HG02588 (cell line): ENCODE measurements around the gene SIGLEC11.
"Not testable (repeated sequence)": the region's sequence is repeated elsewhere in the genome, so short reads cannot be mapped to it uniquely, and the experiment has no call there.

Source experiments
- ATAC-seq: cut with Tn5 transposase; IDR thresholded peaks from one replicate; pipeline ENCODE4 v1.9.1; 2021; ENCODE audit warnings: mild to moderate bottlenecking, moderate library complexity; ENCODE audit not compliant: unreplicated experiment

Gene SIGLEC11

DNA sequence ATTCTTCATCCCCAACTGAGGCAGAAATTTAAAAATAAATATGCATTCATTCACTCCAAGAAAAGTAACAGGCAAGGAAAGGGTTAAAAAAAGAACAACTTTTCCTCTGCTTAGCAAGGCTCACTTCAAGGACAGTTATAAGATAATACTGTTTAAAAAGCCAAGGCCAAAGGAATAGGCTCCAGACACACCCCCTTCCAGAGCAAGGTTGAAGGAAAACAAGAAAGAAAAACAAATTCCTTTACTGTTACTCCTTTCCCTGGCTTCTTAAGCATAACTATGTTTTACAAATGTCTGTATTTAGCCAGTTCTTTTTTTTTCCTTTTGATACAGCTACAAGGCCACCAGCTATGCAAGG, 8.5 kb downstream of the SIGLEC11 start:
- no peak for ATAC-seq

DNA sequence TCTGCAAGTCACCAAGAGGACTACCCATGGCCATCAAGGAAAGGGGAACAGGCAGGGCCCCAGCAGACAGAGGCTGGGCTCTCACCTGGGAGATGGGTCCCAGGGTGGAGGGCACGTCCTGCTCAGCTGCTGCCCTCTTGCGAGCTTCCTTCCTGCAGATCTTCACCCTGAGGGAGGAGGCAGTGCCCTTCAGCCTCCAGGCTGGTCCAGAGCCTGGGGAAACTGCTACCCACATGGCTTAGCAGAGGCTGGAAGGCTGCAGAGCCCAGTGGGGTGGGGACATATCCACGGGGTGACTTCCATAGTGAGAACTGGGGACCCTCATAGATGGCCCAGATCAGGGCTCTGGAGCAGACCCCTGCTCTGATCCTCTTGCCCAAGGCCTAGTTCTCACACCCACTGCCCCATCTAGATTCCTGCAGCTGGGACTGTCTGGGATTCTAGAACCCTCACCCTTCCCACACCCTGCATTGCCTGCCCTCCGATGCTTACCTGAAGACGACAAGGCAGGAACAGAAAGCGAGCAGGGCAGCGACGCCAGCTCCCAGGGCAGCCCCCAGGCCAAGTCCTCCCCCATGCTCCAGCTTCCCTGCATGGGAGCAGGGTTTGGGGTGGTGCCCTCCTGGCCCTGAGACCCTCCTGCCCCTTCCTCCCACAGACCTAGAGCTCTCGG, 9.0 kb downstream of the SIGLEC11 start:
- no peak for ATAC-seq

DNA sequence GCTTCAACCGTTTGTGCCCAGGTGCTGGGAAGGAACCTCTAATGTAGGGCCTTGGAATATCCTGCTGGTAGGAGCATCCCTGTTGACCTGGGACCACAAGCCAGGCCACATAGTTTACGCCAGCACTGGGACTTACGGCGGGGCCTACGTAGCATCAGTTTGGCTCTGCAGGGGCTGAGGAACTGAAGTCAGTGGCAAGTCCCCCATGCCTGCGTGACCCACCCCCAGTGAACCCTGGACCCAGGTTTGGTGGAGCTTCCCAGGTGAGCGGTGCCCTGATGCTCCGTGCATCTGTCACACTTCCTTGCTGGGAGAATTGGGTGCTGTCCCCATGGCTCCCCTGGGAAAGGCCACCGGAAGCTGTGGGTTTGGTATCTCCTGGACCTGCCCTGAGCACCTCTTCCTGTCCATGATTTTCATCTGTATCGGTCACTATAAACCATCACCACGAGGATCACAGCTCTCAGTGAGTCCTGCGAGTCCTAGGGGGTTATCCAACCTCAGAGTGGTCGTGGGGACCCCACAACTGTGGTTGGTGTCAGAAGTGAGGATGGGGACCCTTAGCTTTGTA, 9.9 kb downstream of the SIGLEC11 start:
- no peak for ATAC-seq

DNA sequence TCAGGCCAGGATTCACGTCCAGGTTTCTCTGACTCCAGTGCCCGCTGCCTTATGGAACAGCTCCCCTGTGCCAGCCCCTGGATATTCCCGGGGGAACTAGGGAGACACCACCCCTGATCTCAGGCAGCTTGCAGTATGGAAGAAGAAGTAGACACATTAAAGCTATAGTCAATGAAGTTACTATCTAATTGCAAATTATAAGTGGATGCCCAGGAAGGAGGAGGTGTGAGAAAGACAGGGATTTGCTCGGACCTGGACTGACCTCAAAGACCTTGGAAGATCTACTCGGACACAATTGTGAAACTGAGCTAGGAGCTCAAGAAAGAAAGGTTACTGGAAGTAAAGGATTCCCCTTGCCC, 10.4 kb downstream of the SIGLEC11 start:
- ATAC-seq: no peak

DNA sequence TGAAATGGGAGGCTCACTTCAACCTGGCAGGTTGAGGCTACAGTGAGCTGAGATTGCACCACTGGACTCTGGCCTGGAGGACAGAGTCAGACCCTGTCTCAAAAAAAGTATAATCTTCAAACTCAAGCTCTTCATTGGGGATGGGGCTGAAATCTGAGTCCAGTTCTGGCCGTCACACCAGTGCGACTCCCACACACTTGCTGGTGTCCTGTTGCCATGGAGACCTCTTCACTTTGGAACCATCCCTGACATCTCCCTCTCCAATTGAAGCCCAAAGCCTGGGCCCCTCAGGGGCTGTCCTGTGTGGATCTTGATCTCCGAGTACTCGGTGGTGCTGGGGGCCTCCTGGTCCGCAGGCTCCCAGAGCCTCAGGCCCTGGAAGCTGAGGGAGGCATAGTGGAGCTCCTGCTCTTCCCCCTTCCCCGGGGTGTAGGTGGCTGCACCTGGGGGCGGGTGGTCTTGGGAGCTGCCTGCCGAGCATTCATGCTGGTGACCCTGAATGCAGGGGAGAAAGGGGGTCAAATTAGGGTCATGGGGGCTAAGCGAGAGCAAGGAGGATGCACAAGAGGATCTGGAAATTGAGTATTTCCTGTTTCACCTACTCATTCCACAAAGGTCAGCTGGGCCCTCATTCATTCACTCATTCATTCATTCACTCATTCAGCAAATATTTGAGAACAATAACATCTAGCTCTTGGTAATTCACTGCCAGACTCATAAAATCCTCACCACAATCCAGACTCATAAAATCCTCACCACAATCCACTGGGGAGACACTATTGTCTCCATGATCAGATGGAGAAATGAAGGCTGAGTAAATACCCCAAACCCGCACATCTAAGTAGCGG, 11.0 kb downstream of the SIGLEC11 start:
- ATAC-seq: no peak

DNA sequence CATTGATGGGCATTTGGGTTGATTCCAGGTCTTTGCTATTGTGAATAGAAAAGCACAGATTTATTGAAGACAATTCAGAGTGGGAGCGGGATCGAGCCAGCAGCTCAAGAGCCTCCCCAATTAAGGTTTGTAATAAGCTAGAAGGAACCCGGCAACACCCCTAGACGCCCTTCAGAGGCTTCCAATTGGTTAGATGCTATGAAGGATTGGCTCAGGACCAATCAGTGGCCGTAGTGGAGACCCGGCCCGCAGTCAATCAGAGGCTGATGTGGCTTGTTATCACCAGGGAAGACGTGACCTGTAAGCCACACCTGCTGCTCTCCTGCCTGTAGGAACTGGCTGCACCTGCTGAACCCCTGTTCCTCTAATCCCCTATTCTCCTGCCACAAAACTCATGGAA, 14.6 kb downstream of the SIGLEC11 start:
- no peak for ATAC-seq

DNA sequence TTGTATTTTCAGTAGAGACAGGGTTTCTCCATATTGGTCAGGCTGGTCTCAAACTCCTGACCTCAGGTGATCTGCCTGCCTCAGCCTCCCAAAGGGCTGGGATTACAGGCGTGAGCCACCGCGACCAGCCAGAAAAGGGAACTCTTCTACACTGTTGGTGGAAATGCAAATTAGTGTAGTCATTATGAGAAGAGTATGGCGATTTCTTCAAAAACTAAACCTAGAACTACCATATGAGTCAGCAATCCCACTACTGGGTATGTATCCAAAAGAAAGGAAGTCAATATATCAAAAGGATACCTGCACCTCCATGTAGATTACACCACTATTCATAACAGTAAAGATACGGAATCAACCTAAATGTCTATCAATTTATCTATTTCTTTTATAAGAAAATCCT, 16.4 kb downstream of the SIGLEC11 start:
- ATAC-seq: not testable (repeated sequence)

DNA sequence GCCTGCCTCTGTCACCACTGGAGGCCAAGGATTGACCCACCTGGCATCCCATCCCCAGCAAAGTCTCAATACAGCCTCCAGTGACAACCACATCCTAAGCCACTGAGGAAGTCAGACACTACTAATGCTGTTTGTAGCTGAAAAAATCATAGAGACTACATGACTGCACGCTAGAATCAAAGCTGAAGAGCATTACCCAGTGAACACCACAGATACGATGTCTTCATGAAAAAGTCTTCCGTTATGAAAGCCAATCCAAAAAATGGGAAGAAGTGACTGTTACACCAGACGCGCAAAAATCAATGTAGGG, 20.5 kb downstream of the SIGLEC11 start:
- ATAC-seq: no peak

DNA sequence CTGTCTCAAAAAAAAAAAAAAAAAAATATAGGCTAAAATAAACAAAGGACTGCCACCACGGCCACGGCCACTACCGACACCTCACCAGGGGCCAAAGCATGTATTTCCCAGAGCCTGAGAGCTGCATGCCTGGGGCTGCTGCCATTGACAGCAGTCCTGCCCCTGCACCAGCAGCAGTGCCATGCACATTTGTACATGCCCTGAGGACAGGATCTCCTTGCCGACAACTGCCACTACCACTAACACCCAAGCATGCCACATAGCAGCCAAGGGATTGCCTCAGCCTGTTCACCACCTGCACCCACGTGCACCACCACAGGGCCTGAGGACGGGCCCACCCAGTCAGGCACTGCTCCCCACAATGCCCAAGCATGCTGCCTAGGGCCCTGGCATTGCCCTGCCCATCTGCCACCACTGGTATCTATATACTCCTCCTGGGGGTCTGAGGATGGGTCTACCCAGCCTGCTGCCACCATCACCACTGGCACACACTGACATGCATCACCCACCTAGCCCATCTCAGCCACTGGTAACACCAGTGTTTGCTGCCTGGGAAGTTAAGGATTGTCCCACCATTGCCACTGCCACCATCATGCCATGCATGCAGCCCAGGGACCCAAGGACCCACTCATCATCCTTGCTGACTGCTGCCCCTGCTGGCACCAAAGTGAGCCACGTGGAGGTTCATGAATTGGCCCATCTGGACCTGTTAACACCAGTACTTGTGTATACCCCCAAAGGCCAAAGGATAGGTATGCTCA, 21.1 kb downstream of the SIGLEC11 start:
- no peak for ATAC-seq

DNA sequence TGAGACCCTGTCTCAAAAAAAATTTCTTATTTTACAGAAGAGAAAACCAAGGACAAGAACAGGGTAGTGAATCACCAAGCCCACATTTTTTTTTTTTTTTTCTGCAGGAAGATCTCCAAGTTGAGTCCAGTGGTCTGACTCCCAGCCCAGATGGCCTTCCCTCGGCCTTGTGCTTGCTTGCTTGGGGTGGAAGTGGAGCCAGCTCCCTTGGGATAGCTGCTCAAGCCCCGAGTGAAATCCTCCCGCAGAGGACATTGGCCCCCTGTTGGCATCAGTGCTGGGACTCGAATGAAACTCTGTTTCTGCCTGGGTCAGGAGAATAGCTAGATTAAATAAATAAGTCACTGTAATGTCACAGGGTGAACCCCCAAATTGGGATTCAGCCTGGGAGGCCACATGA, 22.3 kb downstream of the SIGLEC11 start:
- no peak for ATAC-seq

DNA sequence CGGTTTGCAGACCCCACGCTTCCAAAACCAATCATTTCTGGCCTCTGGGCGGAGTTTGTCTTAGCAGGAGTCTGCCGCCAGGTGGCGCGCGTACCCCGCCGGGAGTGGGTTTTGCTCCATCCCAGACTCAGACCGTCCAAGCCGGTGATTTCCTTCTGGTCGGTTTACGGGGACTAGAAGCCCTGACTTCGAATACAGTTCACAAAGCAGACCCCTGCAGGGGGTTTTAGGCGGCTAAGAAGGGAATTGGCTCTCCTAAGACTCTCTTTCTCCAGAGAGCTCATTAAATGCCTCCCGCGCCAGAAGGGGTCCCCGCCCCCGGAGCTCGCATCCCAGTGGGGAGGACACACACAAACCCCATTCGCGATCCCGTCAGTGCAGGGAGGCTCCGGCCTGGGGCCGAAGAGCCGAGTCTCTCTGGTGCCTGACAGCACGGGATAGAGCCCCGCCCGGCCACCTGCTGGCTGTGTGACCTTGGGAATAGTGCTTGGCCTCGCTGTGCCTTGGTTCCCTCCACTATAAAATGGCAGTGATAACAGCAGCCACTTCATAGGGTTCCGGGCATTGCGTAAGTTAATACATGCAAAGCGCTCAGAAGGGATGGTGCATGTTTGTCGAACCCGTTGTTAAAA, 23.1 kb downstream of the SIGLEC11 start:
- ATAC-seq: no peak

DNA sequence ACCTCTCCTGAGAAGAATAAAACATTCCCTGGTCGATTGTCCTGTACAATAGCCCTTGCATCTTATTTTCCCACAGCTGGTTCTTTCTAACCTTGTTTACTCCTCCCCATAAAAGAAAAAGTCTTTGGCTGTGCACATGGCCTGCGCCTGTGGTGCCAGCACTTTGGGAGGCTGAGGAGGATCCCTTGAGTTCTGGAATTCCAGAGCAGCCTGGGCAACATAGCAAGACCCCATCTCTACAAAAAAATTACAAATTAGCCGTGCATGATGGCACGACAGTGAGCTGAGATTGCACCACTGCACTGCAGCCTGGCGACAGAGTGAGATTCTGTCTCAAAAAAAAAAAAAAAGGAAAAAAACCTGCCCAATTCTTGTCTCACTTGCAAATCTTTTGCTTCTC, 24.4 kb downstream of the SIGLEC11 start:
- no peak for ATAC-seq

DNA sequence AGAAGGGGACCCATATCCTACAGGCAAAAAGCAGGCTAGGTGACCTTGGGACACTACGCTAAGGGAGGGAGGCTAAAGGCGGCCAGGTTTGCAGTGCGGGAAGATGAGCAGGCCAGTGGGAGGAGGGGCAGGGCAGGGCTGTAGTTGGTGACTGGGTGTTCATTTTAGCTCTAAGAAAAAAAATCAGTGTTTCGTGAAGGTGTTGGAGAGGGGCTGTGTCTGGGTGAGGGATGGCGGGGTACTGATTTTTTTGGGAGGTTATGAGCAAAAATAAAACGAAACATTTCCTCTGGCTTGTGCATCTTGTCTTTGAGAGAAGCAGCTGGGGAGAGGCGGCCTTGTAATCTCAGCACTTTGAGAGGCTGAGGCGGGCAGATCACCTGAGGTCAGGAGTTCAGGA, 27.3 kb downstream of the SIGLEC11 start:
- no peak for ATAC-seq

DNA sequence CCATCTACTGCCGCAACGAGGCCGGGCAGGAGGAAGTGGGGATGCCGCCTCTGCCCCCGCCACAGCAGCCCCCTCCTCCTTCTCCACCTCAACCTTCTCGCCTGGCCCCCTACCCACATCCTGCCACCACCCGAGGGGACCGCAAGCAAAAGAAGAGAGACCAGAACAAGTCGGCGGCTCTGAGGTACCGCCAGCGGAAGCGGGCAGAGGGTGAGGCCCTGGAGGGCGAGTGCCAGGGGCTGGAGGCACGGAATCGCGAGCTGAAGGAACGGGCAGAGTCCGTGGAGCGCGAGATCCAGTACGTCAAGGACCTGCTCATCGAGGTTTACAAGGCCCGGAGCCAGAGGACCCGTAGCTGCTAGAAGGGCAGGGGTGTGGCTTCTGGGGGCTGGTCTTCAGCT, 28.2 kb downstream of the SIGLEC11 start:
- no peak for ATAC-seq

DNA sequence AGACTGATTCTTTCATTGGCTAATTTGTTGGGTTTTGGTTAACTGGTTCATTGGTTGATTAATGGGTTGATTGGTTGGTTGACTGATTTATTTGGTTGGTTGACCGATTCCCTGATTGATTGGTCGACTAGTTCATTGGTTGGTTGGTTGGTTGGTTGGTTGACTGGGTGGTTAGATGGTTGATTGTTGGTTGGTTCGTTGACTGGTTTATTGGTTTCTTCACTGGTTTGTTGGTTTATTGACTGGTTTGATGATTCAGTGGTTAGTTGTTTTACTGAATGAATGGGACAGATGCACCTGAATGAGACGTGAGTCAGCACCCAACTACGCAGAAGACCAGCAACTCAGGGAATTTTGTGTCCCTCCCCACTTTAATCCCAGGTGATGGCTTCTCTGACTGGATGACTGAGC, 28.9 kb downstream of the SIGLEC11 start:
- ATAC-seq: no peak

DNA sequence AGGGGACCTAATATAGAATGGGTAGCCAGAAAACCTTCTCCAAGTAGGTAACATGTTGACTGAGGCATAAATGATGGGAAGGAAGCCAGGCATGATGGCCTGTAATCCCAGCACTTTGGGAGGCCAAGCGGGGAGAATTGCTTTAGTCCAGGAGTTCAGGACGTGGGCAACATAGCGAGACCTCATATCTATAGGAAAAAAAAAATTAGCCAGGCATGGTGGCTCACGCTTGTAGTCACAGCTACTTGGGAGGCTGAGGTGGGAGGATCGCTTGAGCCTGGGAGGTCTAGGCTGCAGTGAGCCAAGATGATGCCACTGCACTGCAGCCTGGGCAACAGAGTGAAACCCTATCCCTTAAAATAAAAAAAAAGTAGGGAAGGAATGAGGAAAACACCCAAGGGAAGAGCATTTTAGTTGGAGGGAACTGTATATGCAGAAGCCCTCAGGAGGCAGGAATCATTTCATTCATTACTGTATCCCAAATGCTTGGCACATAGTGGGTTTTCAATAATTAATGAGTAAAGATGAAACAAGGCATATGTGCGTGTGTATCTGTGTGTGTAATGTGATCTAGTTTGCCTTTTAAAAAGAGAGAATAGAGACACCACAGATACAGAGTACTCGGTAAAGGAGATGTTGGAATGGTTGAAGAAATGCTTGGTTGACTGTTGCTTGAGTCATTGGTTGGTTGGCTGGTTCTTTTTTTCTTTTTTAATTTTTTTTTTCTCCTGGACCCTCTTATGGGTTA, 29.5 kb downstream of the SIGLEC11 start:
- ATAC-seq: no peak

DNA sequence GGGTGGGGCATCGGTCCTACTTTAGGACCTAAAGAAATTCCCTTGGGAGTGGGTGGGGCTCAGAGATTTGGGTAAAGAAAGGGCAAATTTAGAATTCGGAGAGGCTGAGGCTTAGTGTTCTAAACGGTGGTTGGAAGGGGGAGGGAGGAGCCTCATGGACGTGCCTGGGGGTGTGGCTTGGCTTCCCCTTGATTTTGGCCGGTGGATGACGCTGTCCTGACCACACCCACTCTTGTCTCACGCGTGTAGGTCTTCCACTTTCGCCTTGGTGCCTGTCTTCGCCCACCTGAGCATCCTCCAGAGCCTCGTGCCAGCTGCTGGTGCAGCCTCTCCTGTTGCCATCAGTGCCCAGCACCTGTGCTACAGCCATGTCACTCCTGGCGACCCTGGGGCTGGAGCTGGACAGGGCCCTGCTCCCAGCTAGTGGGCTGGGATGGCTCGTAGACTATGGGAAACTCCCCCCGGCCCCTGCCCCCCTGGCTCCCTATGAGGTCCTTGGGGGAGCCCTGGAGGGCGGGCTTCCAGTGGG, 30.4 kb downstream of the SIGLEC11 start:
- ATAC-seq: no peak

DNA sequence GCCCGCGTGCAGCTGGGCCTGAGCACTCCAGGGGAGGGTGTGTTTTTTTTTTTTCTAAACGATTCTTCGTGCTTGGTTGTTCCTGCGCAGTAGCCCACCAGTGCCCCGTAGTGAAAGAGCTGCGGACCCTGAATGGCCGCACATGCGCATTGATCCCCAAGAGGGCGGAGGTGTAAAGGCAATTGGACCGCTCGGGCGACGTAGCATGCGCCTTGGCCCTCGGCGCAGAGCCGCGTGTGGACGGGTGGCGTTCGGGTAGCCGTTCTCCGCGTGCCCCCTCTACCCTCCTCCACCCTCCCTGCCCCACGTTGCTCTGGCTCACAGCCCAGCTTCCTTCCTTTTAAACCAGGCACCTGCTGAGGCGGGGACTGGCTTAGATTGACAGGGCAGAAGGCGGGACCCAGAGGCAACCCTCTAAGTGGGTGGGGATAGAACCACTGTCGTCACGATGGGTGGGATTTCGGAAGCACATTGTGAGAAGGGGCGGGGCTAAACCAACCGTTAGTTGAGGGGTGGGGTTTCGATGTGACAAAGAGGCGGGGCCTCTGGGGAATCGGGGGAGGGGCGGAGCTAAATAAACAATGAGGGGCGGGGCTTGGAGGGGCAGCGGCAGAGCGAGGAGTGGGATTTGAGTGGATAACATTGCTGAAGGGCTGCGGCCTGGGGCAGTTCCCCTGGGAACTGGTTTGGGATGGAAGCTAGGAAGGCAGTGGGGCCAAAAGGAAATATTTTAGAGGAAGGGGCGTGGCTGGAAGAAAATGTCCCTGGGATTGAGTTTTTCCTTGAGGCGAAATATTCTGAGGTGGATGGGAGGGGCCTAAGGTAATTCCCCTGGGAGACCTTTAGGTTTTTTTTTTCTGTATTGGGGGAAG, 31.1 kb downstream of the SIGLEC11 start:
- ATAC-seq: peak; percentile 56

DNA sequence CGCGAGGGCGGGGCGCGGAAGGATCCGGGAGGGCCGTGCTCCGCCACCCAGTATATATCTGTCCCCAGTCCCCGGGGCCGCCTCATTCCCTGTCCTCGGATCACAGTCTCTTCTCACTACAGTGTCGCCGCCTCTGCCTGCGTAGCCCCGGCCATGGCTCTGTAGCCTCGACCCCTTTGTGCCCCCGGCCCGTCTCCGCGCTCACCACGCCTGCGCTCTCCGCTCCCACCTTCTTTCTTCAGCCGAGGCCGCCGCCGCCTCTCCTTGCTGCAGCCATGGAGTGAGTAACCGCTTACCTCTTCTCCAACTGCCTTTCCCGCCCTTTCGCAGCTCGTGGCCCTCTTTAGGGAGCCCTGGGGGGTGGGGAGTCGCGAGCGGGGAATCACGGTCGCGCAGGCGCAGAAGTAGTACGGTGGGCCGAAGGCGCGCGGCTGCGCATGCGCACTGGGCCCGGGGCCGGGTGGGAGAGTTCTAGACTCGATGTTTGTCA, 31.8 kb downstream of the SIGLEC11 start, which contains the start of the genes ATF5 and NUP62:
TSS of gene ATF5 (plus strand) at position 85 of the 490 bp plus-strand sequence. CDS start 1,646 bp downstream, outside the sequence.
TSS of gene NUP62 (minus strand) at position 384 of the 490 bp plus-strand sequence. CDS start 19,697 bp downstream, outside the sequence.
- peak; percentile 47 for ATAC-seq
